H1 (cell line): ENCODE measurements around the gene BRME1. TPM values are rescaled to one million over a fixed set of nuclear protein-coding genes. Genes with fewer than 3 reads are reported as not detected.
A peak's percentile ranks its signal among the peaks of the same experiment; 100 is the strongest.

Source experiments
- ASH2L ChIP-seq: fragments of 200-600, 300-600 bp; sonication (generic); IDR thresholded peaks from one replicate; pipeline ENCODE4 v1.7.1; 2017; ENCODE audit warnings: low read length
- BACH1 ChIP-seq: IDR thresholded peaks from 2 replicates; pipeline ENCODE4 v1.6.1; 2012; ENCODE audit warnings: low read length, improper control_type of control experiment
- CREB1 ChIP-seq: IDR thresholded peaks from 2 replicates; pipeline ENCODE4 v1.6.1; 2012; ENCODE audit warnings: inconsistent platforms
- CTBP2 ChIP-seq: IDR thresholded peaks from 2 replicates; pipeline ENCODE4 v1.7.0; 2011; ENCODE audit warnings: borderline replicate concordance, mild to moderate bottlenecking, moderate library complexity, mixed read lengths, low read length; ENCODE audit not compliant: insufficient read depth, insufficient read length
- EP300 ChIP-seq, 2 experiments: IDR thresholded peaks; 1 replicate in 1 of 2; 2 replicates in 1 of 2; pipeline ENCODE4 v1.6.1; 2011 to 2012; ENCODE audit warnings: low read depth in 2 of 2, low read length in 2 of 2, mild to moderate bottlenecking in 2 of 2, borderline replicate concordance in 1 of 2, inconsistent platforms in 1 of 2, moderate library complexity in 1 of 2
- GABPA ChIP-seq: IDR thresholded peaks from 2 replicates; pipeline ENCODE4 v1.6.1; 2011; ENCODE audit warnings: mild to moderate bottlenecking, low read length, moderate library complexity, borderline replicate concordance; ENCODE audit not compliant: insufficient read depth
- GTF2F1 ChIP-seq: IDR thresholded peaks from 2 replicates; pipeline ENCODE4 v1.6.1; 2012; ENCODE audit warnings: low read depth, low read length, improper control_type of control experiment, borderline replicate concordance
- KDM4A ChIP-seq: IDR thresholded peaks from one replicate; pipeline ENCODE4 v1.7.1; 2012; ENCODE audit warnings: low read depth, mild to moderate bottlenecking, moderate library complexity, low read length, inconsistent platforms; ENCODE audit not compliant: severe bottlenecking
- PHF8 ChIP-seq: fragments of 200-600 bp; sonication (generic); conservative IDR thresholded peaks from 2 replicates; pipeline ENCODE4 v1.7.1; 2012; ENCODE audit warnings: low read depth, mild to moderate bottlenecking, inconsistent platforms, low read length, moderate library complexity
- POLR2A ChIP-seq, 2 experiments: IDR thresholded peaks; 1 replicate in 1 of 2; 2 replicates in 1 of 2; pipeline ENCODE4 v1.6.1; 2011; ENCODE audit warnings: low read depth in 2 of 2, low read length in 2 of 2, mild to moderate bottlenecking in 2 of 2; ENCODE audit errors: control extremely low read depth in 1 of 2
- POLR2AphosphoS5 ChIP-seq: IDR thresholded peaks from 2 replicates; pipeline ENCODE4 v1.6.1; 2011; ENCODE audit warnings: low read depth, low read length
- POU5F1 ChIP-seq: IDR thresholded peaks from 2 replicates; pipeline ENCODE4 v1.6.1; 2011; ENCODE audit warnings: low read depth, mild to moderate bottlenecking, low read length, moderate library complexity
- RNF2 ChIP-seq: fragments of 200-900, 300-1000 bp; sonication (generic); IDR thresholded peaks from 2 replicates; pipeline ENCODE4 v1.7.1; 2016; ENCODE audit warnings: borderline replicate concordance, low read depth, mild to moderate bottlenecking, antibody characterized with exemption, low read length; ENCODE audit not compliant: poor library complexity, severe bottlenecking; ENCODE audit errors: missing control alignments
- SAP30 ChIP-seq: fragments of 300-600 bp; sonication (generic); IDR thresholded peaks from 2 replicates; pipeline ENCODE4 v1.7.1; 2012; ENCODE audit warnings: low read length, moderate library complexity, mild to moderate bottlenecking, inconsistent platforms; ENCODE audit not compliant: insufficient read depth, insufficient replicate concordance
- SIN3A ChIP-seq, 2 experiments: IDR thresholded peaks in 1 of 2; conservative IDR thresholded peaks in 1 of 2; 2 replicates each; pipeline ENCODE4 v1.6.1; 2011 to 2012; ENCODE audit warnings: low read length in 2 of 2, improper control_type of control experiment in 1 of 2, low read depth in 1 of 2, mild to moderate bottlenecking in 1 of 2
- SP1 ChIP-seq: IDR thresholded peaks from 2 replicates; pipeline ENCODE4 v1.6.1; 2011; ENCODE audit warnings: low read depth, low read length
- SP2 ChIP-seq: IDR thresholded peaks from 2 replicates; pipeline ENCODE4 v1.6.1; 2012; ENCODE audit warnings: mild to moderate bottlenecking, low read length, inconsistent platforms
- SP4 ChIP-seq: IDR thresholded peaks from 2 replicates; pipeline ENCODE4 v1.6.1; 2012; ENCODE audit warnings: low read length, inconsistent platforms
- TAF1 ChIP-seq: IDR thresholded peaks from 2 replicates; pipeline ENCODE4 v1.6.1; 2011; ENCODE audit warnings: mild to moderate bottlenecking, low read depth, low read length
- TAF7 ChIP-seq: optimal IDR thresholded peaks from 2 replicates; pipeline ENCODE3; 2011; ENCODE audit warnings: low read depth, mild to moderate bottlenecking, inconsistent platforms, low read length, moderate library complexity, borderline replicate concordance
- TBP ChIP-seq: IDR thresholded peaks from 2 replicates; pipeline ENCODE4 v1.6.1; 2011; ENCODE audit warnings: low read depth, low read length, improper control_type of control experiment
- polyA plus RNA-seq, 7 experiments: library from polyadenylated mRNA; depleted of rRNA in 3 of 7; stranded (reverse) in 5 of 7; unstranded in 2 of 7; fragments of >200 nt in 5 of 7; fragments of 200-250 nt in 2 of 7; gene quantifications; 1 replicate in 5 of 7; 2 replicates in 1 of 7; 4 replicates in 1 of 7; pipeline versions ENCODE4 v1.2.1 to v1.2.3, GENCODE V29; 2011 to 2013; ENCODE audit warnings: missing spikeins in 2 of 7, mixed read lengths in 2 of 7
- total RNA-seq: library from RNA; stranded (reverse); fragmentation: NEBNext Ultra II Directional; extraction: Animal tissue kit (Norgen Biotek cat#: 25700); gene quantifications from 2 replicates; pipeline ENCODE4 v1.2.1, GENCODE V29; 2021
- TF ChIP-seq, protein P1 (sequence below): IDR thresholded peaks from 2 replicates; pipeline ENCODE4 v1.6.1; 2011; ENCODE audit warnings: low read depth, mild to moderate bottlenecking, low read length; ENCODE audit not compliant: insufficient read depth
- TF ChIP-seq, protein P2 (sequence below): IDR thresholded peaks from 2 replicates; pipeline ENCODE4 v1.6.1; 2012; ENCODE audit warnings: inconsistent platforms

Gene BRME1
- total and polyA plus RNA-seq, 2 of the 8 experiments (the other 6 are each of a cell fraction or from before 2014, with no cell fraction given), result 4.6 to 4.7 TPM

DNA sequence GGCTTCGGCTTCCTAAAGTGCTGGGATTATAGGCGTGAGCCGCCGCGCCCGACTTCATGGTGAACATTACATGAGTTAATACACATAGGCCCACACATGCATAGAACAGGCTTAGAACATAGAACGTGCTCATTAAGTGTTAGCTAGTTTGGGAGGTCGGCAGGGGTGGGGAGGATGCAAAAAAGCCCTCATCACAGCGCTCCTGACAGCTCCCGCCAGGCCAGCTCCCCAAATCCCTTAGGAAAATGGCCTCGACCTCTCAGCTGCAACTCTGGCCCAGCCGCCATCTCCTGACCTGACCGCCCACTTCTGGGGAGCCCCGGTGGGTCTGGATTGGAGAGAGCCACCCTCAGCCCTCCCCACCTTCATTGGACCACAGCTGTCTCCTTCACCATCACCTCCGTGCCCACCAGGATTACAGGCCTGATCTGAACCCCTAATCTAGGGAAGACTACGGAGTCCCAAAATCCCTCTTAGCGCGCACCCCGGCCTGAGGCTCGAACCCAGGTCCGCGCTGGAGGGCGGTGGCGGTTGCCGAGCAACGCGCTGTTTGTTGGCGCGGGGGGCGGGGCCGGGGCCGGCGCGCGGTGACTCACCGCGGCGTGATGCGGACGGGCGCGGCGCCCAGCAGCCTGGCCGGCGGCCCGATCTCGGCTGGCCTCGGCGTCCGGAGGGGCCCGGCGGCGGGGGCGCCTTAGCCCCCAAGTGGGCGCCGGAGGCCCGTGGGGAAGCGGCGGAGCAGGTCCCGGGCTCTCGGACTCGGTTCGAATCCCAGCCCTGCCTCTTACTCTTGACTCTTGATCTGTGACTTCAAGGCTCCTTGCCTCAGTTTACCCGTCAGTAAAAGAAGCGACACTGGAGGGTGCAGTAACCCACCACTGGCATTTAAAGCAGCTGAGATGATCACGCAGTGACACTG is 55.7 kb downstream of the BRME1 start (continued):
- TF ChIP-seq, protein P1, sequence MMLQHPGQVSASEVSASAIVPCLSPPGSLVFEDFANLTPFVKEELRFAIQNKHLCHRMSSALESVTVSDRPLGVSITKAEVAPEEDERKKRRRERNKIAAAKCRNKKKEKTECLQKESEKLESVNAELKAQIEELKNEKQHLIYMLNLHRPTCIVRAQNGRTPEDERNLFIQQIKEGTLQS, result no peak
- TF ChIP-seq PHF8 (peak; percentile 32), POLR2AphosphoS5 (no peak), TAF7 (no peak), POLR2A (IDR thresholded peaks at IDR 0.05; ENCODE audit: control extremely low read depth in 1 of 2, low read depth in 2 of 2, low read length in 2 of 2) (no peak), SIN3A (conservative IDR thresholded peaks at IDR 0.05 in 1 of 2, IDR thresholded peaks at IDR 0.05 in 1 of 2; ENCODE audit: low read depth in 1 of 2, low read length in 2 of 2) (peak in 1 of 2 experiments; percentile 63; a peak in 1 of 4 replicates), EP300 (IDR thresholded peaks at IDR 0.05; ENCODE audit: borderline replicate concordance in 1 of 2, low read depth in 2 of 2, low read length in 2 of 2) (no peak), TAF1 (no peak), CTBP2 (no peak), CREB1 (peak; percentile 49; the same call in 1 of the 2 replicates), SAP30 (no peak), SP1 (no peak), TBP (no peak), SP4 (no peak), POU5F1 (no peak), BACH1 (no peak), GABPA (no peak), ASH2L (peak; percentile 52), SP2 (no peak), RNF2 (no peak), GTF2F1 (no peak), KDM4A (peak; percentile 33)
- TF ChIP-seq, protein P2, sequence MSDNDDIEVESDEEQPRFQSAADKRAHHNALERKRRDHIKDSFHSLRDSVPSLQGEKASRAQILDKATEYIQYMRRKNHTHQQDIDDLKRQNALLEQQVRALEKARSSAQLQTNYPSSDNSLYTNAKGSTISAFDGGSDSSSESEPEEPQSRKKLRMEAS, result no peak
